Pons (tissue), 1 donor: Measurements from ENCODE around the gene SNN.

Experiments used
- DNase-seq: peaks from one replicate; pipeline ENCODE4 v3.0.0-alpha.2; 2016; ENCODE audit warnings: low spot score

SNN gene

DNA sequence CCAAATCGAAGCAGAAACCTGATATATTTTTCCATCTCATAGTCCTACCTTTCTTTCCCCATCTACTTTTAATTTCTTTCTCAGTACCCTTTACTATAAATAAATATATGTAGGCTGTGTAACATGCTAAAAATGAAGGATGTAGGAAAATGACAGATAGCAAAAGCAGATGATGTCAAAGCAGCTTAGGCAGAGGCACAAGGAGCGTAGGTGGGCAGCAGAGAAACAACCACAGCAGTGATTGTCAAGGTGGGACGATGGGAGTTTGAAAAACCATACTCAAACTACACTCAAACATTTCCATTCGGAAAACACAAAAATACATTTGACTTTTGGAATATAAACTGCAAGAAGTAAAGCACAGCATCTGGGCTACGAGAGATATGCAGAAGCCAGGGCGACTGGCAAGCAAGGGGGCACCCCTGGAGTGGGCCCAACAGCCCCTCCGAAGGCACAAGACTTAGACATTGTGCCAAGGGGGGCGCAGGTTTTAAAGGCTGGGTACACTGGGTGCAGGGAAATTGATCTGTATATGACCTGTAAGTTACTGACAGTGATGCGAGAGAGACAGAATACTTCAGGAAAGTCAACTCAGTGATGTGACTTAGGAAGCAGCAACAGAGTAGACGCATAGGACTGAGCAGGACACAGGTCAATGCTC lies 31.1 kb downstream of the SNN start:
- no peak for DNase-seq

DNA sequence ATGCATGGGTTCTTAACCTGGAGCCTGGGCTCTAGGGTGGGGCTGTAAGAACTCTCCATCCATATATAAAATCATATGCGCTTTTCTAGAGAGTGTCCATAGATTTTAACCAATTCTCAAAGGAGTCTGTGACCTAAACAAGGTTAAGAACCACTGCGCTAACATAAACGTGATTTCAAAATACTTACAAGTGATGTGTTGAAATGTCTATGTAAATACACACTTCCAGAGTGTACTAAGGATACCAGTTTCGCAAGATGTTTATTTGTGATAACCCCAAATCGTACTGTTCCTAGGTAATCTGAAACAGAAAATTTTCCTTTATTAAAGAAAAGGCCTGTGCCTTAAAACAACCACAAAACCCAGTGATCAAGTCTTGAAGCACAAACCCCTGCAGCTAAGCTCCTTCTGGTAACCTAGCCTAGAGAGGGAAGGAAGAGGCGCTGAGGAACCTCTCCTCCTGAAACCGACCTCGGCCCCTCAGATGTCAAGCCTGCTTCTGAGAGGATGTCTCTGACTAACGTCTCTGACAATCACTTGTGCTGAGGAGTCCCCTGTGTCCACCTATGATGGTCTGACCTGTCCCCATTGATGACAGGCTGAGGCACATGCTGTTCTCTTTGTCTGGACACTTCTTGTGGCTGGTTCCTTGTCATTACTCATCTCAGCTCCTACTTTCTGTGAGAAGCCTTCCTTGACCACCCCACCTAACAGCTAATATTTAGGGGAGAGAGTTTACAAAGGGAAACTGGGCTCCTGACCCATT lies 32.2 kb downstream of the SNN start:
- no peak for DNase-seq

DNA sequence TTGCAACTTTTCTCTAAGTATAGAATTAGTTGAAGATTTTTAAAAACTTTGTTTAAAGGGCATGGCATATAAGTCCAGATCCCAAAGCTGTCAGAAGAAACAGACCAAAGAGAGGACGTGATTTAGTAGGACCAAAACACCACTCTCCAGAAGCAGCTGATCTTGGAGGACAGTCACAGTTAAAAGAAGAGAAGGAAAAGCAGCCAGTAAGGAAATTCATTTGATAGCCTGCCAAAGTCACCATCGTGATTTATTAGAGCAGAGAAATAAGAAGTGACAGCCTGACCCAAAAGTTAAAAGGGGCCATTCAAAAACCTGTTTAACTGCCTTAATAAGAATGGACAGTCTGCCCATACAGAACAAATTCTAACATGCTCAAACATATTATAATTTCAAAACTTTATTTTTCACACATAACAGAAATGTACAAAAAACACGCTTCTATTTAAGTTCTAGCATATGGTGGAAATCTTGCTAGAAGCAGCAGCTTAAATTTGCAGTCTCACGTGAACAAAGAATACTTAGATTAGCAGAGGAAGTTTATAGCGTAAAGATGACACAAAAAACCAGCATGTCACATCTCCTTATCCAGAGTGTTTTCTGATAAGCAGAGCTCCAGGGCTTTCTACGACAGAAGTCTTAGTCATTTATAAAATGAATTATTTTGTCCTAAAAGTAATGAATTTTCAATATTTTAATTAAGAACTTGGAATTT lies 37.2 kb downstream of the SNN start:
- DNase-seq: peak; percentile 48

DNA sequence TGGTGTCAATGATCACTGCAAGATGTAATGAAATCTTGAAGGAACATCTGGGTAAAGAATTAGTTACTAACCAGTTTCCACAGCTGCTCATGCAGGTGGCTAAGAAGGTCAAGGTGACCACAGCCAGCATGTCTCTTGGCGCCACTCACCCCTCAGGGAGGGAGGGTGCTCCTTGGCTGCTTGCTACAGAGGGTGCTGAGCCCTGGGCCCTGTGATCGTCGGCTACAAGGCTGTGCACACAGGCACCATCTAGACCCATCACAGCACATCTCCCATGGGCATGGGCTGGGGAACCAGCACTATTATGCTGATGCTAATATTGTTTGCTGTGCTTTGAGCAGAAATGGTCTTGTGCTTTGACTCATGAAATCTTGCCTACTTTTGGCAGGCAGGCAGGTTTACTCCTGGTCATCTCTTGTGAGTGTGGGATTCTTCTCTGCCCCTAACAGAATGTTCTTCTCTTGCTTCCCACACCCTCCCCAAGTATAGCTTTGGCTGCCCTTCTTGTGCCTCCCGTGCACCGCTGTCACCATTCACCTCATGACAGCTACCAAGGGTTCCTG lies 38.0 kb downstream of the SNN start:
- peak; percentile 26 for DNase-seq

DNA sequence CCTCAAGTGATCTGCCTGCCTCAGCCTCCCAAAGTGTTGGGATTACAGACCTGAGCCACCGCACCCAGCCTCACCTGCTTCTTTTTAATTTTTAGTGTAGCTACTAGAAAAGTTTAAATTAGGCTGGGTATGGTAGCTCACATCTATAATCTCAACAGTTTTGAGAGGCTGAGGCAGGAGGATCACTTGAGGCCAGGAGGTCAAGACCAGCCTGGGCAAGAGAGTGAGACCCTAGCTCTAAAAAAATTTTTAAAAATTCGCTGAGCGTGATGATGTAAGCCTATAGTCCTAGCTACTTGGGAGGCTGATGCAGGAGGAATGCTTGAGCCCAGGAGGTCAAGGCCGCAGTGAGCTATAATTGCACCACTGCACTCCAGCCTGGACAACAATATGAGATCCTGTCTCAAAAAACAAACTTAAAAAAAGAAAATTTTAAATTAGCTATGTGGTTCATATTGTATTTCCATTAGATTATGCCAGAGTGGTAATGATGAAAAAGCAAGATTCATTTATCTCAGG lies 39.5 kb downstream of the SNN start:
- no peak for DNase-seq

DNA sequence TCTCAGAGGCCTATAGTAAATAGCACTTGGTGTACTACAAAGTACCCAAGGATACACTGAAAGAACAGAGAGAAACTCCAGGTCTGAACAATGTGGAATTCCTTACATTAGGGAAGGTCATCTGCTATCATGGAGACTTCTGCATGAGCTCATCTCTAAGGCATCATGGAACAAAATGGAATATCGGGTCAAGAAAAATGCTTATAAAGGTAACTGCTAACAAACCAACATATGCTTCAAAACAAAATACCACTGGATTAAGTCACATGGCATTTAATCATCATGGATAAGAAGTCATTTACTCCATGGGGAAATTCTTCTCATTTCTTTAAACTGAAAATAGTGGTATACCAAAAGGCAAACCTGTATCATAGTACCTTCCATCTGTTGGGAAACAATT lies 40.2 kb downstream of the SNN start:
- DNase-seq: no peak

DNA sequence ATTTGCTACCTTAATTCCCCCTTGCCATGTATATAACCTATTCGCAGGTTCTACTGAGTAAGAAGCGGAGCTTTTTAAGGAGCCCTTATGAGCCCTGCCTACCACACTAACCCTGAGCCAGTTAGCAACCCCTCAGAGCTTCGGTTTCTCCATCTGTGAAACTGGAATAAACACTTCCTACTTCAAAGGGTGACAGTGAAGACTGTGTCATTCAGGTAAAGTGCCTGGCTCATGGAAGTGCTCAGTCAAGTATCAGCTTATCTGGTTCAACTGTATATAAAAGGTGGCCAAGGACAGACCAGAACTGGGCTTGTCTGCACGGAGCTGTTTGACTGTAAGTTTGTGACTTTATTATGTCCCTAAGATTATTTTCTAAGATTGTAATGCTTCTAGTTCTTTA lies 43.4 kb downstream of the SNN start:
- DNase-seq: no peak

DNA sequence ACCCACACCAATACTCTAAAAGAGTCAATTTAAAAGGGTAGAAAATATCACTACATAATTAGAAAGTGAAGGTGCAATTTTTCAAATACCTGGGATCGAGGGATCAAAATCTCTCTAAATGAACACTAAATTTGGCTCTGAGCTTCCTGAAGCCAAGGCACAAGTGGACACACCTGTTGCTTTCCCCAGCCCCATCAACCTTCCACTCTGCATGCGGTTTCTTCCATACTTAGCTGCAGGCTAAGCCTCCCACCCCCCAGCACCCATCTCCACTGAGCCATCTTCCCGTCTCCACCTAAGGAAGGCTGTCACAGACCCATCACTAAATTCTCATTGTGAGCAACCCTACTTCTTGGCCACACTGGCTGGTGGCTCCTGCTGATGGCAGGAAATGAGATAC lies 43.9 kb downstream of the SNN start:
- DNase-seq: no peak

DNA sequence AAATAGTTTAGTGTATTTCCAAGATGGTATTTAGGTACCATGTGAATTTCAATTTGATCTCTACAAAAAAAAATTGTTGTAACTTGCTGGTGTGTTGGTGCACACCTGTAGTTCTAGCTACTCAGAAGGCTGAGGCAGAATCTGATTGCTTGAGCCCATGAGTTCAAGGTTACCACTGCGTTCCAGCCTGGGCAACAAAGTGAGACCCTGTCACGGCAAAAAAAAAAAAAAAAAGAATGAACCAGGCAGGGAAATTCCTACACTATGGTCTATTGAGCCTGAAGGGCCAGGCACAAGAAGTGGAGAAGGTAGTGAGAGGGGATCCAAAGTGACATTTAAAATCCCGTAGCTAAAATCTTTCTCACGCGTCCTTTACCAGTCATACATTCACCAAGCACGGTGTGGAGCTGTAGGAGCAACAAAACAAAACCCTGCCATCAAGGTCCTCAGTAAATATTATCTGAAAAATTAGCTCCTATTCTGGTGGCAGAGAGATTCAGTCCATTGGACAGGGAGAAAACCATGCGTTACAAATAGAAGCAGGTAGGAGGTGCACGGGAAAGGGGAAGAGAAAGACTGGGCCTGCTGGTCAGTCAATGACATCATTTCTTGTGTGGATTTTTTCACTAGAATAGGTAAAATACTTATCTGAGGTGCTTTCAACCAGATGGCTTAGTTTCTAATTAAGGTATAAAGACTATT lies 47.1 kb downstream of the SNN start:
- no peak for DNase-seq

DNA sequence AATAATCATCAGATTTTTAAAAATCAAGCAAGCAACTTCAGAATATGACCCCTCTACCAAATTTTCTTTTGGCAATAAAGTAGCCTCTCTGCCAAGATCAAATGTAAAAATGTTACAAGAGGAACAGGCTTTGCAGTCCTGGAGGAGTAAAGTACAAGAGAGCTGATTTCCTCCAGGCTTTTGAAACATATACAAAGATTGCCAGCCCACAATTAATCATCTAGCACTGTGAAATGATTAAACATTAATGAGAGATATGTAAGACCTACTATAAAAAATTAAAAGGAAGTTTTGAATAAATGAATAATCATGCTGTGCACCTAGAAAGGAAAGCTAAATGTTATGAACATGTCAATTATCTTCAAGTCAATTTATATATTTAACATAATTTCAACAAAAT lies 48.1 kb downstream of the SNN start:
- no peak for DNase-seq

DNA sequence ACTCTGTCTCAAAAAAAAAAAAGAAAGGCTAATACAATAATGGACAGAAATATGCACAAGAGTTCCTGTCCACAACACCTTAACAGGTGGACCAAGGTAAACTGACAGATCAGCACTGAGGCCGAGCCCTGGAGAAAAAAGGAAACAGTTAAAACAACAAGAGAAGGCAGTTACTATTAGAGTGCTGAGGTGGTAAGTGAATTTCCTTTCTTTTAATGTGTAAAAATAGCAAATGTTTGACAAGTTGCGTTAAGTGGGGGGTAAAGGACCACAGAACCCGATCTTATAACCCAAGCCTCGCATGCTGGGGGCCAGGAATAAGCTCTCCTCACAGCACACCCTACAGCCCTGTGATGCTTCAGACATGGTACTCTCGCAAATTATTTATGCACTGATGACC lies 49.6 kb downstream of the SNN start:
- no peak for DNase-seq

DNA sequence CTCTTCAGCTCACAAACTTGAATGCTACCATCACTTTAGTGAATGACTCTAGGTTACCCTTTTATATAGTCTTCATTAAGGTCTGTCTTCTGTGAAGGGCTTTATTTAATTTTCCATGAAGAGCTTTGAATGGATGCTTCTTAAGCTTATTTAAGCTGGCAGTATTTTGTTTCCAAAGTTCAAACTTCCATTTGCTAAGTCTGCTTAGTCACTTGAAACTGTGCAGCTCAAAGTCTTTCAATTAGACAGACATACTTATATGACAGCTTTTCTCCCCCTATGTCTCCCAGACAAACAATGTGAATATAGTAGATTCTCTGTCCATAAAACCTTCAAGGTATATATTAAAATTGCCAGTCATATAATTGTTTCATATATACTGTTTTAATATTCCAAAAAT lies 50.9 kb downstream of the SNN start:
- no peak for DNase-seq

DNA sequence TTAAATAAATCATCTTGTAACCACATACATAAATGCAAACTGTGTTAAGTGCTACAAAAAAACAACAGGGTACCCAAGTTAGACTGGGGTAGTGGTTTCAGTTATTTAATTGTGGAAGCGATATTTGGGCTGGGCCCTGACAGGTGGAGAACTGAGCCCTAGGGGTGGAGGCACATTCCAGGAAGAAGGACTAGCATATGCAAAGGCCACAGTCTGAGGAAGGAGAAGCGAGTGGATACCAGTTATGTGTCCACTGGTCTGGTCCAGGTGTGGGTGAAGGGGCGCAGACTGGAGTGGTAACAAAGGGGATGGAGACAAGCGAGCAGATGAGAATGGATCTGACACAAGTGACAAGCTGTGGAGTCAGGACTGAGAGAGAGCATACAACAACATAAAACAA lies 51.5 kb downstream of the SNN start:
- DNase-seq: no peak

DNA sequence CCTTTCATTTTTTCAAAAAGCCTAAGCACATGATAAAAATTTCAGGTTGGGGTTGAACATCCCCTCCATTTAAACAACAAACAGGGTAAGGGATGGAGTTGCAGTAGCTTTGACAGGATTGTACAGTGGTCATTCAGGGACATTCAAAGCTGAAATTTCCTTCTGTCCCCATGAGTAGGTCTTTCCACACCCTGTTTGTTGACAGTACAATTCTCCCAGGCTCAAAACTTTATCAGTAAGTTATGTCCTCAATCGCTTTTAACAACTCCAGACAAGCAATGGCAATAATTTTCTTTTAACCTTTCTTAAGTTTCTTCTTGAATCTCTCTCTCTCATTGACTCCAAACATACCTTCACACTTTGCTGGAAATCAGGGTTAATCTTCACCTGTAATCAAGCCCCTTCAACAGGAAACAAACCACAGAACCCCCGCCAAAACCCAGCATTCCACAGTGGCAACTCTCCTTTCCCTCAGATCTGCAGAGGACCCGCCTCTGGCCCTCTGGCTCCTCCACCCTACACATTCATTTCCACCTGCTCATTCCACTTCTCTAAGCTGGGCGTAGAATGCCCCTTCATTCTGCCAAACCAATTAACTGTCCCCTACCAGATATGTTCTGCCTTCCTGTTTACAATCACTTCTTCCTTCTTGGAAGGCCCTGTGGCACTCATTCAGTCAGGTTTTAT lies 53.7 kb downstream of the SNN start:
- DNase-seq: no peak

DNA sequence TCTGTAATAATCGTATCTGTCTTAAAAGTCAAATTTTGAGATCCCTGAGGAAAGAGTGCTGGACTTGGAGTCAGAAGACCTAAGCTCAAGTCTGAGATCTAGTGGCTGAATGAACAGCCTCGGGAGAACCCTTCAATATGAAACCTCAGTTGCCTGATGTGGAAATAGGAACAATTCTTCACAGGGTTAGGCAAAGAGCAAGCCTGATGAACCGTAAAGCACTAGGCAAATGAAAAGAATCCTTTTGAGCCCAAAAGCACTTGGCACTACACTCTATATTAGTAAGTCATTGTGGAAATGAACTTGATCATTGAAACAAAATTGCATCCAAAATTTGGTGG lies 54.2 kb downstream of the SNN start:
- no peak for DNase-seq

DNA sequence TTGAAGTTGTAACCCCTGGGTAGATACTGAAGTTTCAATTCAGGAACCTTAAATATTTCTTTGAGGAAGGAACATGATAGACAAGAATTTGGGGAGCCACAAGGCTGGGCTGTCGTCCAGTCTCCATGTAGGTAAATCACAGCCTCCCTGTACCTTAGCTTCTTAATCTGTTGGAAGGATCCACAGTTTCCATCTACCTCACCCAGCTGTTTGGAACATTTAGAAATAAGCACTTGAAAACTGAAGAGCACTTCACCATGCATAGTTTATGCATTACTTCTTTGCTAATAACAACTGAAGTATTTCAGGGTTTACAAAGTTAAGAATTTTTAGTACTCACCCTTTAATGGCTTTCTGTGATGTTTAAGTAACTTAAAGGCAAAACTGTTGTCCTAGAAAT lies 57.2 kb downstream of the SNN start:
- no peak for DNase-seq

DNA sequence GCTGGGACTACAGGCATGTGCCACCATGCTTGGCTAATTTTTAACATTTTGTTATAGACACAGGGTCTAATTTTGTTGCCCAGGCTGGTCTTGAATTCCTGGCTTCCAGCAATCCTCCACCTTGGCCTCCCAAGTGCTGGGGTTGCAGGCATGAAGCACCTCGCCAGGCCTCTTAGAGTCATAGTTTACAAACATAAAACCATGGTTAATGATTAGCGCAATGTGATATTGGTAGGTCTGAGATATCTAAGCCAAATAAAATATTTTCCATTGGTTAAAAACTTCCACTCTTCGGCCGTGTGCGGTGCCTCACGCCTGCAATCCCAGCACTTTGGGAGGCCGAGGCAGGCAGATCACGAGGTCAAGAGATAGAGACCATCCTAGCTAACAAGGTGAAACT lies 57.8 kb downstream of the SNN start:
- DNase-seq: no peak

DNA sequence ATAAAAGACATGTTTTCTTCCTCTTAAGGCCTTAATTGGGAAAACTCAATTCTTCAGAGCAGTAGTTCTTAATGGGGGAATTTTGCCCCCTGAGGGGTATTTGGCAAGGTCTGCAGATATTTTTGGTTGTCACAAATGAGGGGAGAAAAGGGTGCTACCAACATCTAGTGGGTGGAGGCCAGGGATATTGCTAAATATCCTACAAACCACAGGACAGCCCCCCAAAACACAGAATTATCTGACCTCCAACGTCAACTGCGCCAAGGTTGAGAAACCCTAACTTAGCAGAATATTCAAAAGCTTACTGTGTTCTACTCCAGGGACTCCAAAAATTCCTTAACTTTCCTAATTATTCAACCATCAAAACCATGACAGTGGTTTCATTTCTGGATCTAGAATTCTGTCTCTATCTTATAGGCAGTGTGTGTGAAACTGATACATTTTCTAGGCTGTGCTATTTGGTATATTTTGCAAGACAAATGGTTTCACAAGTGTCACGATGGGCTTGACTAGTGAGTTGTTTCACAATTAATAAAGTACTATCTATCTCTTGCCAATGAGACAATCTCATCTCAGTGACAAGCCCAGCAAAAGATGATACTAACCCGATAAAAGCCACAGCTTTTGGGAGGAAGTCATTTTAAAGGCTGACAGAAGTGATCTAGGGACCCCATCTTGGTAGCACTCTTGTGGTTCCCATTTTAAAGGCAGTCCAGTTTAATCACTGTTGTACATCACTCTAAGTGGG lies 59.7 kb downstream of the SNN start:
- no peak for DNase-seq
